ENCODE data around the gene FCRL5.

GRCh38 chr1:157488156-157488555 is 64.2 kb downstream of the FCRL5 start:
- TF ChIP-seq EZH2 (IDR thresholded peaks at IDR 0.05; ENCODE audit: insufficient read depth, poor library complexity, severe bottlenecking) (no peak), EZH2phosphoT487 (IDR thresholded peaks at IDR 0.05; ENCODE audit: insufficient read depth, low read depth) (no peak)
